Activated CD8-positive, alpha-beta memory T cell treated with anti-CD3 and anti-CD28 coated beads, Interleukin-2, amount 50 U/mL, for 48 hours (primary cell): ENCODE measurements around the gene MKLN1.

Experiments used
- DNase-seq: peaks from one replicate; pipeline ENCODE4 v3.0.0-alpha.2; 2020

Gene MKLN1

DNA sequence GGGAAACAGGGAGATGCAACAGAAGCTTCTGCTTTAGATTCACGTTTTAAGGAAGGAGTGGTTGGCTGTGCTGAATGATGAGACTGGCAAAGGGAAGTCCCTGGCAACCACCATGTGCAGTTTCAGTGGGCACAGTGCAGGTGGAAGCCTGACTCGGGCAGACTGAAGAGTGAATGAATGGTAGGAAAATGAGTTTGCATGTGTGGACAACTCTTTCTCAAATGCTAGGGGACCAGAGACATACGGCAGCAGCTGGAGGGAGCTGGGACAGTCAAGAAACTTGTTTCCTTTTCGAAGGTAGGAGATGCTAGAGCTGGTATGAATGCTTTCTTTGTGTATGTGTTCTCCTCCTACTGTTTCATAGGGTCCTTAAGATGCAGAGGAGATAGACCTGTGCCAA, 199.8 kb downstream of the MKLN1 start:
- DNase-seq, result no peak

GRCh38 chr7:131529179-131529578, 201.5 kb downstream of the MKLN1 start:
- no peak for DNase-seq

- no peak for DNase-seq
These were observed 201.9 kb downstream of the MKLN1 start for GRCh38 chr7:131529617-131530016.

- no peak for DNase-seq
These were observed 202.5 kb downstream of the MKLN1 start for GRCh38 chr7:131530137-131530536.

GRCh38 chr7:131532570-131533091, 205.0 kb downstream of the MKLN1 start:
- no peak for DNase-seq

DNA sequence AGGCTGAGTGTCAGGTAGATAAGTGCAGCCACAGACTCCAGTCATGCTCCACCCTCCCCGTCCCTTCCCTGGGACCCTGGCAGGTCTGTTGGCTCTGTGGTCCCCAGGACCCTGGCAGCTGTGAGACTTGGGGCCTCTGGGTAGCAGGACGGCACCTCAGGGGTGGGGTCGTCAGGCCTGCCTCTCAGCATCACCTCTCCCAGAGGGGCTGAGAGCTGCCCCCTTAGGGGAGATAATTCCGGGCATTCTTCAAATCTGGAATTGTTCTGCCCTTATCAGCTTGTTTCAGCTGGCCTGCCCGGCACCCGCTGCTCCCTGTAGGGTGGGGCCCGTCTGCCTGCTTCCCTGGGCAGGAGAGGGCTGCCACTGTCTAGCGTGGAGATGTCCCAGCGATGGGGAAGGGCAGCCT, 205.5 kb downstream of the MKLN1 start:
- no peak for DNase-seq

- no peak for DNase-seq
These were observed 206.2 kb downstream of the MKLN1 start for GRCh38 chr7:131533566-131534561.

DNA sequence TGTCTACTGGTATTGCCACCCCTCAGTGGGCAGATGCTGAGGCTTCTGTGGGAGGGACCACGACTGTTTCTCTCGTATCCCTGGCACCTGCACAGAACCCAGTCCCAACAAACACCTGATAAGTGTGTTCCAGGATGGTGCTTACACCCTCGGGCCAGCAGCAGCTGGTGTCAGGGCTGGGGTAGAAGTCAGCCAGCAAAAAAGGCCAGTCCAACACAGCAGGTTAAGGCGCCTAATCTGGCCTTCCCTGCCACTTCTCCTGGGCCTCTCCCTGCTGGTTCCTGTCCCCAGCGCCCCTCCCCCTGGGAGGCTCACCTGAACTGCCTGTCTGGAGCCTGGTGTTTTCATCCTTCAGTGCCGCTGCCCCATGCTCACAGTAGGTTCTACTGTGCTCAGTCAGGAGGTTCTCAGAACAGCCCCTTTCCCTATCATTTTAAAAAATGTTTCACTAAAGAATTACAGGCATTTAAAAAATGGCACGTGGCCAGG, 208.7 kb downstream of the MKLN1 start:
- no peak for DNase-seq

DNA sequence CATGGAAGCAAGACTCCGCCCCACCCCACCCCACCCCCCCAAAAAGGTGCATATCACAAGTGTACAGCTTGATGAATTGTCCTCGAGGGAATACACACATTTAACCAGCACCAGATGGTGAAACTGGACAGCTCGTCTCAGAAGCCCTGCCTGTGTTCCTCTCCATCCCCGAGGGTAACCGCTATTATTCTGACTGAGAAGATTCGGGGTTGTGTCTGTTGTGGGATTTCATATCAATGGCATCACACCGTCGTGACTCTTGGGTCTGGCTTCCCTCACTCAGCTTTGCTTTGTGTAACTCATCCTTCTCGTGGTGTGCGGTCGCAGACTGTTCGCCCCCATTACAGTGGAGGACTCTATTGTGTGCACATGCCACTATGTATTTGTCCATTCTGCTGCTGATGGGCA, 209.9 kb downstream of the MKLN1 start:
- DNase-seq, result no peak

DNA sequence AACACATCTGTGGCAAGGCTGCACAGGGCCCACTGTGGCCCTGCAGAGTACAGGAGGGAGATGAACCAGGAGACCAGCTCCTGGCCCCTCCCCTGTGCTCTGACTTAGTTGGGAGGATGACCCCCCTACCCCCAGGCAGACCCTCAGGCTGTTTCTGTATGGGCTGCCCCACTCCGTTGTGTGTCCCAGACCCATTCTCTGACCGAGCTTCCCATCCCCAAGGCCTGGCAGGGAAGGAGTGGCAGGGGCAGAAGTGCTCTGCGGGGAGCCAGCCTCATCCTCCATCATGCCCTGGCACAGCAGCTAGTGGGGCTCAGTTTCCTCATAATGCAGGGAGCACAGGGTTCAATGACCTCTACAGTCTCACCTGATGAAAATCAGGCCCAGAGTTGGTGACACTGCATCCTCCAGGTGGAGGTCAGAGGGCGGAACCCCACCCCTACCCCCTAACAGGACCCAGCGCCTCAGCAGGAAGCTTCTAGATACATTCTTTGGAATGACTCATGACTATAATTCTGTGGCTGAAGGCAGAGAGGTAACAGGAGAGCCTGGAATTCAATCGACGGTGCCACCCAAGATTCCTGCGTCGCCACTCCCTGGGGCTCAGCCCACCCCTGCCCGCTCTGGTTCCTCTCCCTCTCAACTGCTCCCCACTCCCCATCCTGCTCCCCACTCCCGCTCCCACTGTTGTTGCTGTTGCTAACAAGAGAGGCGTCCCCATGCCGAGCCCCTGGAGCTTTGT, 210.6 kb downstream of the MKLN1 start:
- no peak for DNase-seq

GRCh38 chr7:131538813-131539179, 211.1 kb downstream of the MKLN1 start:
- no peak for DNase-seq

DNA sequence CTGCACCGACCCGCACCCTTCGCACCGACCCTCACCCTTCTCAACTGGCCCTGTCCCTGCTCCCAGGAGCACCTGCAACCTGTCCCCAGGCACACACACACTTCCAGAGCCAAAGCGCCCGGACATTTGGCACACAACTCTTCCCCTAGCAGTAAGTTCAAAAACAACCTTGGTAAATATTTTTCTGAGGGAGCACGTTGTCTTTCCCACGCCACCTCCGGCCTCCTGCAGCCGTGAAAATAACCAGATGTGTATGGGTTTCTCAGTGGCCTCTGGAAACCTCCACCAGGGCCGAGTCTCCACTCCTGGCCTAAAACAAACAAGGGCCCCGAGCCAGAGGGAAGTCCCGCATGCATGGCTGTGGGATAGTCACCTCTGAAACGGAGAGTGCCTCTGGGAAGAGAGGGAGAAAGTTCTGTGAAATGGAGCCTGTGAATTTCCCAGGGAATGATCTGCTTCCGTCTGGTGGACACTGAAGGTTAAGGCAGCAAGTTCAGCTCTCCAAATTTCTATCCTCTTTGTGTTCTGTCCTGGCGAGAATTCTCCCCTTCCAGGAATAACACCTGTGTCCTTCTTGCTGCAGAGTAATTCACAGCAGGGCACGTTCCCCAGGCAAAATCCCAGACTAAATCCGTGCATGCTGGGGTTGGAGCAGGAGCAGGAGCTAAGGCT, 213.0 kb downstream of the MKLN1 start:
- no peak for DNase-seq

- no peak for DNase-seq
These were observed 215.6 kb downstream of the MKLN1 start for GRCh38 chr7:131543298-131543697.

GRCh38 chr7:131544021-131544420, 216.3 kb downstream of the MKLN1 start:
- no peak for DNase-seq

DNA sequence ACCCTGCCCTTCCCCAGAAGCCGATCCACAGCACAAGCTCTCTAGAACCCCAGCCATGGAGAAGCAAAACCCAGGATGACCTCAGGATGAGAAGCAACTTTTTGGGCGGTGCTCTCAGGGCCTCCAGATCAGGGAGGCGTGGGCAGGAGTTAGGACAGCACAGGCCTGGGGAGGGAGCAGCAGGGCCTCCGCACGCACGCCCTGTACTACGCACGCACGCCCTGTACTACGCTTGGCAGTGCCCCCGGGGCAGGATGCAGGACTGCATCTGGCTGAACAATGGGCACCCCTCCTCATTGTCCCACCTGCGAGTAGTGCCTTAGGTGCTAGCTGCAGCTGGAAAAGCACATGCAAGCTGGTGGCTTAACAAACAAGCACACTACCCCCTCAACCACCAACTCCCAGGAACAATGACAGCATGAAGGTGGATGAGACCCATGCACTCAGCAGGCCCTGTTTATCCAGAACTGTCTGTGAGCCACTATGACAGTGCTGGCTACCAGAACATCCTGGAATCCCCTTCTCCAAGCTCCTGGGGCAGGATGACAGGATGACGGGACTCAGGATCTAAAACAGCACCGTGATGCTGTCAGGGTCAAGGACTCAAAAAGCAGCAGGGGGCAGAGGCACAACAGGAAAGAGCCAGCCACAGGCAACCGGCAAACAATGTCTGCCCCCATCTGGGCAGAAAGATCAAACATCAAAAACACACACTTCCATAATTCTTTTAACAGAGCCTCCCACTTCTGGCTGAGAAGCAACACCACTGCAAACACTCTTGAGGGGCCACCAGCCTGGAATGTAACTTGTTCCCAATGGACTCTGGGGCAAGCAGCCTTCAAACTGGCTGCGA, 217.0 kb downstream of the MKLN1 start:
- no peak for DNase-seq

- DNase-seq, result no peak
These were observed 218.4 kb downstream of the MKLN1 start for GRCh38 chr7:131546126-131546525.
